Neuron (in vitro differentiated cells): ENCODE data around the gene SERPINB4.
"Not testable (repeated sequence)": the region's sequence is repeated elsewhere in the genome, so short reads cannot be mapped to it uniquely, and the experiment has no call there.

Experiments
- H2AFZ ChIP-seq: one replicate; pipeline ENCODE4 v1.6.1; 2013; ENCODE audit warnings: low read depth, mild to moderate bottlenecking, inconsistent platforms, low read length, moderate library complexity
- H3K27me3 ChIP-seq: one replicate; pipeline ENCODE4 v1.6.1; 2013; ENCODE audit warnings: low read length; ENCODE audit not compliant: insufficient read depth
- H3K36me3 ChIP-seq: one replicate; pipeline ENCODE4 v1.6.1; 2013; ENCODE audit warnings: low read length; ENCODE audit not compliant: insufficient read depth
- H3K4me1 ChIP-seq: one replicate; pipeline ENCODE4 v1.6.1; 2013; ENCODE audit warnings: low read length; ENCODE audit not compliant: insufficient read depth
- H3K4me3 ChIP-seq: 2 replicates; pipeline ENCODE4 v1.5.1; 2013; ENCODE audit warnings: mild to moderate bottlenecking, low read length, moderate library complexity
- H3K9me3 ChIP-seq: one replicate; pipeline ENCODE4 v1.6.1; 2013; ENCODE audit warnings: low read length

SERPINB4 gene

DNA sequence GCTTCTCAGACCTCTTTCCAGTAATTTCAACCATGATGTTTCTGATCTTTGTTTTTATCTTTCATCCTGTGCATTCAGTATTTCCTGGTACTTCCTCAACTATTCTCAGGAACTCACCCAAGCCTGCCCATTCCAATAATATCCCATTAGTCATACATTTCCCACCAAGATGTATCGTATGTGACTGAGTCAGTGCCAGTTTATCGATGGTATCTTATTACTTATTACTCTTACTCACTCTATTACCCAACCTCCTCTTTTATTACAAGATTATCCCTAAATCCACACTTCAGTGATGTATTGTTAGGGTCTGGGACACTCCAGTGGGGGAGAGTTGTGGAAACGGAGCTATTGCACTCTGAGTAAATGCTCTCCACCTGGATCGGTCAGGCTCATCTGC, 14.9 kb upstream of the SERPINB4 start:
- H3K4me1 ChIP-seq, H2AFZ ChIP-seq, H3K36me3 ChIP-seq, H3K4me3 ChIP-seq, H3K9me3 ChIP-seq, H3K27me3 ChIP-seq: not testable (repeated sequence)

DNA sequence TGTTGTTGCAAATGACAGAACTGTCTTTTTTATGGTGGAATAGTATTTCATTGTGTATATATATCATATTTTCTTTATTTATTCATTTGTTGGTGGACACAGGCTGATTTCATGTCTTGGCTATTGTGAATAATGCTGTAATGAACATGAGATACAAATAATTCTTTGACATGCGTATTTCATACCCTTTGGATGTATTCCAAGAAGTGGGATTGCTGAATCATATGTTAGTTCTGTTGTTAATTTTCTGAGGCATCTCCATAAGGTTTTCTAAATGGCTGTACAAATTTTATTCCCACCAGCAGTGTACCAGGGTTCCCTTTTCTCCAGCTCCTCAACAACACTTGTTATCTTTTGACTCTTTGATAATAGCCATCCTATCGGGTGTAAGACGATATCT, 6.2 kb upstream of the SERPINB4 start:
- H3K9me3 ChIP-seq, H2AFZ ChIP-seq, H3K4me1 ChIP-seq, H3K4me3 ChIP-seq, H3K27me3 ChIP-seq, H3K36me3 ChIP-seq: not testable (repeated sequence)

GRCh38 chr18:63648241-63648640, 4.2 kb upstream of the SERPINB4 start:
- H3K4me1 ChIP-seq = no peaks in the 10 kb centered on the region
- no peaks in the 10 kb centered on the region for H3K36me3 ChIP-seq
- H3K4me3 ChIP-seq = no peak overlapping the region
- H2AFZ ChIP-seq = no peak overlapping the region
- no peaks in the 10 kb centered on the region for H3K27me3 ChIP-seq
- H3K9me3 ChIP-seq = no peaks in the 10 kb centered on the region

DNA sequence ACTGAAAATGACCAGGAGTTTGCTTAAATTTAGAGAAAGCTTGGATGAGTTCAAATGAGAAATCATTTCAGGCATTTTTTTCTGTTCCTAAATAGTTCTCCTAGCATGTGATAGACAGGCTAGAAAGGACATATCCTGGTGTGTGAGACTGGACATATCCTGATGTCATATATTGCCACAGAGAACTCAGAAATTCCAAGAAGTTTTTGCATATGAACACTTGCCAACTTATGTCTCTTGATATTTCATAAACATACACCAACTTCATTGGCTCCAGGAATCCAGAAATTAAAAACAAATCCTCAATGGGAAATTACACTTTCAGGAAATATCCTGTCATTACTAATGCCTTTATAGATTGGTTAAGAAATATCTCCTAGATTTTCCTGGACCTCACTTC, 2.9 kb upstream of the SERPINB4 start:
- Histone ChIP-seq H3K36me3 (no peaks in the 10 kb centered on the region), H3K4me1 (no peaks in the 10 kb centered on the region), H2AFZ (no peak overlapping the region), H3K27me3 (no peaks in the 10 kb centered on the region), H3K9me3 (no peaks in the 10 kb centered on the region), H3K4me3 (no peak overlapping the region)

GRCh38 chr18:63644694-63645093, 638 bp upstream of the SERPINB4 start:
- H3K4me1 ChIP-seq = not testable (repeated sequence)

GRCh38 chr18:63642668-63643356, 1.2 kb downstream of the SERPINB4 start:
- H3K27me3 ChIP-seq, H2AFZ ChIP-seq, H3K36me3 ChIP-seq, H3K4me1 ChIP-seq, H3K9me3 ChIP-seq, H3K4me3 ChIP-seq: not testable (repeated sequence)

More at GRCh38 chr18:63644694-63645093, 638 bp upstream of the SERPINB4 start:
- not testable (repeated sequence) for H3K36me3 ChIP-seq, H2AFZ ChIP-seq, H3K27me3 ChIP-seq, H3K4me3 ChIP-seq, H3K9me3 ChIP-seq

DNA sequence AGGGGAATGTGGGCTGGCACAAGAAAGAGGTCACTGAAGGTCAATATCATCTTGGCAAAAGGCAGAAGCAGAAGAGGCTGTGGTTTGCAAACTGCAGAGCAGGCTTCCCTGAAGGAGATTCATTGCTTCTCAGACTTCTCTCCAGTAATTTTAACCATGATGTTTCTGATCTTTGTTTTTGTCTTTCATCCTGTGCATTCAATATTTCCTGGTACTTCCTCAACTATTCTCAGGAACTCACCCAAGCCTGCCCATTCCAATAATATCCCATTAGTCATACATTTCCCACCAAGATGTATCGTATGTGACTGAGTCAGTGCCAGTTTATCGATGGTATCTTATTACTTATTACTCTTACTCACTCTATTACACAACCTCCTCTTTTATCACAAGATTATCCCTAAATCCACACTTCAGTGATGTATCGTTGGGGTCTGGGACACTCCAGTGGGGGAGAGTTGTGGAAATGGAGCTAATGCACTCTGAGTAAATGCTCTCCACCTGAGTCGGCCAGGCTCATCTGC, 2.8 kb downstream of the SERPINB4 start:
- not testable (repeated sequence) for H3K4me3 ChIP-seq, H2AFZ ChIP-seq, H3K9me3 ChIP-seq, H3K36me3 ChIP-seq, H3K4me1 ChIP-seq, H3K27me3 ChIP-seq

- no peaks in the 10 kb centered on the region for H3K27me3 ChIP-seq
- no peaks in the 10 kb centered on the region for H3K4me1 ChIP-seq
- no peak overlapping the region for H3K4me3 ChIP-seq
- no peak overlapping the region for H2AFZ ChIP-seq
- no peaks in the 10 kb centered on the region for H3K36me3 ChIP-seq
- H3K9me3 ChIP-seq = no peaks in the 10 kb centered on the region
Observed at GRCh38 chr18:63637703-63638102, 6.4 kb downstream of the SERPINB4 start.

GRCh38 chr18:63627819-63628218, 16.2 kb downstream of the SERPINB4 start:
- Histone ChIP-seq H3K4me1 (no peaks in the 10 kb centered on the region), H3K27me3 (no peaks in the 10 kb centered on the region), H3K9me3 (peaks cover 14% of the 10 kb centered on the region), H2AFZ (no peak overlapping the region), H3K4me3 (no peak overlapping the region), H3K36me3 (no peaks in the 10 kb centered on the region)

GRCh38 chr18:63626431-63626830, 17.6 kb downstream of the SERPINB4 start:
- Histone ChIP-seq H3K4me3 (no peak overlapping the region), H3K9me3 (peaks cover 14% of the 10 kb centered on the region), H2AFZ (no peak overlapping the region), H3K4me1 (no peaks in the 10 kb centered on the region), H3K36me3 (no peaks in the 10 kb centered on the region), H3K27me3 (no peaks in the 10 kb centered on the region)

DNA sequence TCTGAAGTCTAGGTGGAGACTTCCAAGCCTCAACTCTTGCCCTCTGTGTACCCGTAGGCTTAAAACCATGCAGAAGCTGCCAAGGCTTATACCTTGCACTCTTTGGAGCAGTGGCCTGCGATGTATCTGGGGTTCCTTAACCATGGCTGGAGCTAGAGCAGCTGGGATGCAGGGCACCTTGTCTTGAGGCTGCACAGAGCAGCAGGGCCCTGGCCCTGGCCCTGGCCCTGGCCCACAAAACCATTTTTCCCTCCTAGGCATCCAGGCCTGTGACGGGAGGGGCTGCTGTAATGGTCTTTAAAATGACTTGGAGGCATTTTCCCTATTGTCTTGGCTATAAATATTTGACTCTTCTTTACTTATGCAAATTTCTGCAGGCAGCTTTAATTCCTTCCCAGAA, 19.2 kb downstream of the SERPINB4 start:
- H3K36me3 ChIP-seq = no peaks in the 10 kb centered on the region
- H3K27me3 ChIP-seq = no peaks in the 10 kb centered on the region
- no peaks in the 10 kb centered on the region for H3K4me1 ChIP-seq
- H3K4me3 ChIP-seq = no peak overlapping the region
- peaks cover 14% of the 10 kb centered on the region for H3K9me3 ChIP-seq
- no peak overlapping the region for H2AFZ ChIP-seq

- Histone ChIP-seq H3K36me3 (no peaks in the 10 kb centered on the region), H3K4me3 (no peak overlapping the region), H3K9me3 (peaks cover 4% of the 10 kb centered on the region), H2AFZ (no peak overlapping the region), H3K27me3 (no peaks in the 10 kb centered on the region), H3K4me1 (no peaks in the 10 kb centered on the region)
Observed at GRCh38 chr18:63619661-63620060, 24.4 kb downstream of the SERPINB4 start.

- H3K9me3 ChIP-seq = no peaks in the 10 kb centered on the region
- H2AFZ ChIP-seq = no peak overlapping the region
- no peaks in the 10 kb centered on the region for H3K36me3 ChIP-seq
- H3K4me3 ChIP-seq = no peak overlapping the region
- no peaks in the 10 kb centered on the region for H3K27me3 ChIP-seq
- no peaks in the 10 kb centered on the region for H3K4me1 ChIP-seq
Observed at GRCh38 chr18:63617915-63618234, 26.2 kb downstream of the SERPINB4 start.
